Parathyroid adenoma (tissue), 2 donors: ENCODE results near the gene SRP72.
"Not testable (repeated sequence)": the region's sequence is repeated elsewhere in the genome, so short reads cannot be mapped to it uniquely, and the experiment has no call there.

Source experiments
- H2AFZ ChIP-seq: fragments of 300-600 bp; sonication (generic); one replicate; pipeline ENCODE4 v1.7.0; 2017; ENCODE audit warnings: antibody characterized with exemption, mild to moderate bottlenecking
- H3K27ac ChIP-seq: fragments of 300-600 bp; sonication (generic); one replicate; pipeline ENCODE4 v1.7.0; 2017
- H3K27me3 ChIP-seq: fragments of 300-600 bp; sonication (generic); one replicate; pipeline ENCODE4 v1.7.0; 2017; ENCODE audit warnings: low read length; ENCODE audit not compliant: control insufficient read depth, insufficient read depth
- H3K36me3 ChIP-seq: fragments of 300-600 bp; sonication (generic); one replicate; pipeline ENCODE4 v1.7.0; 2017; ENCODE audit warnings: low read length; ENCODE audit not compliant: control insufficient read depth, insufficient read depth
- H3K4me1 ChIP-seq: fragments of 300-600 bp; sonication (generic); one replicate; pipeline ENCODE4 v1.7.0; 2017; ENCODE audit warnings: control low read depth
- H3K4me2 ChIP-seq: fragments of 300-600 bp; sonication (generic); one replicate; pipeline ENCODE4 v1.7.0; 2017; ENCODE audit warnings: low read length
- H3K4me3 ChIP-seq: fragments of 300-600 bp; sonication (generic); one replicate; pipeline ENCODE4 v1.7.0; 2017; ENCODE audit warnings: low read depth, low read length
- H3K79me2 ChIP-seq: fragments of 300-600 bp; sonication (generic); one replicate; pipeline ENCODE4 v1.7.0; 2017; ENCODE audit warnings: control low read depth
- H3K9ac ChIP-seq: fragments of 300-600 bp; sonication (generic); one replicate; pipeline ENCODE4 v1.7.0; 2017; ENCODE audit warnings: mild to moderate bottlenecking
- H3K9me3 ChIP-seq: fragments of 300-600 bp; sonication (generic); one replicate; pipeline ENCODE4 v1.7.0; 2017; ENCODE audit warnings: low read length; ENCODE audit not compliant: control insufficient read depth
- TF ChIP-seq, protein P1 (sequence below): fragments of 300-600 bp; sonication (generic); IDR thresholded peaks from one replicate; pipeline ENCODE4 v1.7.0; 2017; ENCODE audit warnings: antibody characterized with exemption, mild to moderate bottlenecking
- donor health status: primary hyperparathyroidism.

Gene SRP72

GRCh38 chr4:56445699-56446098, 21.7 kb upstream of the SRP72 start:
- H3K36me3 ChIP-seq = no peaks in the 10 kb centered on the region

GRCh38 chr4:56448301-56448700, 19.1 kb upstream of the SRP72 start:
- Histone ChIP-seq H3K4me1 (no peaks in the 10 kb centered on the region), H3K4me2 (no peak overlapping the region), H3K4me3 (no peak overlapping the region), H3K36me3 (no peaks in the 10 kb centered on the region), H3K9ac (no peak overlapping the region), H3K79me2 (no peaks in the 10 kb centered on the region), H3K27ac (no peak overlapping the region), H2AFZ (no peak overlapping the region), H3K9me3 (no peaks in the 10 kb centered on the region), H3K27me3 (no peaks in the 10 kb centered on the region)
- TF ChIP-seq, protein P1, sequence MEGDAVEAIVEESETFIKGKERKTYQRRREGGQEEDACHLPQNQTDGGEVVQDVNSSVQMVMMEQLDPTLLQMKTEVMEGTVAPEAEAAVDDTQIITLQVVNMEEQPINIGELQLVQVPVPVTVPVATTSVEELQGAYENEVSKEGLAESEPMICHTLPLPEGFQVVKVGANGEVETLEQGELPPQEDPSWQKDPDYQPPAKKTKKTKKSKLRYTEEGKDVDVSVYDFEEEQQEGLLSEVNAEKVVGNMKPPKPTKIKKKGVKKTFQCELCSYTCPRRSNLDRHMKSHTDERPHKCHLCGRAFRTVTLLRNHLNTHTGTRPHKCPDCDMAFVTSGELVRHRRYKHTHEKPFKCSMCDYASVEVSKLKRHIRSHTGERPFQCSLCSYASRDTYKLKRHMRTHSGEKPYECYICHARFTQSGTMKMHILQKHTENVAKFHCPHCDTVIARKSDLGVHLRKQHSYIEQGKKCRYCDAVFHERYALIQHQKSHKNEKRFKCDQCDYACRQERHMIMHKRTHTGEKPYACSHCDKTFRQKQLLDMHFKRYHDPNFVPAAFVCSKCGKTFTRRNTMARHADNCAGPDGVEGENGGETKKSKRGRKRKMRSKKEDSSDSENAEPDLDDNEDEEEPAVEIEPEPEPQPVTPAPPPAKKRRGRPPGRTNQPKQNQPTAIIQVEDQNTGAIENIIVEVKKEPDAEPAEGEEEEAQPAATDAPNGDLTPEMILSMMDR = no peak

More at GRCh38 chr4:56445699-56446098, 21.7 kb upstream of the SRP72 start:
- no peaks in the 10 kb centered on the region for H3K27me3 ChIP-seq
- H3K9ac ChIP-seq = no peak overlapping the region
- no peak overlapping the region for H3K27ac ChIP-seq
- no peaks in the 10 kb centered on the region for H3K4me1 ChIP-seq
- H3K79me2 ChIP-seq = no peaks in the 10 kb centered on the region
- H3K9me3 ChIP-seq = no peaks in the 10 kb centered on the region
- H3K4me3 ChIP-seq = no peak overlapping the region
- TF ChIP-seq, protein P1 = no peak
- H2AFZ ChIP-seq = no peak overlapping the region
- no peak overlapping the region for H3K4me2 ChIP-seq

DNA sequence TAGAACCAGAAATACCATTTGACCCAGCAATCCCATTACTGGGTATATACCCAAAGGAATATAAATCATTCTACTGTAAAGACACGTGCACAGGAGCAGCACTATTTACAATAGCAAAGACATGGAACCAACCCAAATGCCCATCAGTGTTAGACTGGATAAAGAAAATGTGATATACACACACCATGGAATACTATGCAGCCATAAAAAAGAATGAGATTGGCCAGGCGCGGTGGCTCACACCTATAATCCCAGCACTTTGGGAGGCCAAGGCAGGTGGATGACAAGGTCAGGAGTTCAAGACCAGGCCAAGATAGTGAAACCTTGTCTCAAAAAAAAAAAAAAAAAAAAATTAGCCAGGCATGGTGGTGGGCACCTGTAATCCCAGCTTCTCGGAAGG, 17.9 kb upstream of the SRP72 start:
- not testable (repeated sequence) for H3K9ac ChIP-seq, H3K27ac ChIP-seq, H3K27me3 ChIP-seq, H2AFZ ChIP-seq, H3K4me1 ChIP-seq, H3K36me3 ChIP-seq, H3K9me3 ChIP-seq, H3K4me3 ChIP-seq, H3K79me2 ChIP-seq, H3K4me2 ChIP-seq

DNA sequence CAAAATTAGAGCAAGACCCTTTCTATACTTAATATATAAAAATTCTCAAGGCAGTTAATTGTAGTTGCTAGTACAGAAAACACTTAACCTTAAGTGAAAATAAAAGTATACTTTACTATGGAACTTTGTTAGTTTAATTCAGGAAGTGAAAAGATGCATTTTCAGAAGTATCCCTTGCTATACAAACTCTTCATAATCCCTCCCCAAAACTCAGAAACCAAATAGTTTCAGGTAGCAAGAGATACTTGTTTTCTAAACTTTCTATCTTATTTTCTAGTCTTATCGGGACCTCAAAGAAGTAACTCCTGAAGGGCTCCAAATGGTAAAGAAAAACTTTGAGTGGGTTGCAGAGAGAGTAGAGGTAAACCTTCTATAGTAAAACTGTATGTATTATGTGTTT, 17.1 kb upstream of the SRP72 start:
- TF ChIP-seq, protein P1 = no peak
- Histone ChIP-seq H3K4me3 (no peak overlapping the region), H3K4me2 (no peak overlapping the region), H3K9ac (no peak overlapping the region), H3K9me3 (no peaks in the 10 kb centered on the region), H3K36me3 (no peaks in the 10 kb centered on the region), H3K27me3 (no peaks in the 10 kb centered on the region), H3K79me2 (no peaks in the 10 kb centered on the region), H3K27ac (no peak overlapping the region), H2AFZ (no peak overlapping the region), H3K4me1 (no peaks in the 10 kb centered on the region)

DNA sequence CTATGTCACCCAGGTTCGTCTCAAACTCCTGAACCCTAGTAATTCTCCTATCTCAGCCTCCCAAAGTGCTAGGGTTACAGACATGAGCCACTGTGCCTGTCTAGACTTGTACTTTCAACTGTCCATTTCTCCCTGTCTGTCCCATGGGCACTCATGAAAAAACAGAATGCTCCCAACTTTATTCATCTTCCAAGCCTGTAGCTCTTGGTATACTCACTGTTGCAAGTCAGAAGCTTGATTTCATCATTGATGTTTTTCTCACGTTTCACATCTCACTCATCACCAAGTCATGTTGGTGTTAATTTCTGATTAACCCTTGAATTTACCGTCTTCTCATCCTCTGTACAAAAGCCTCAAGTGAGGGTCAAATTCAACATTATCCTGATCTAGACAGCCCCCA, 7.3 kb upstream of the SRP72 start:
- Histone ChIP-seq H3K9ac (no peak overlapping the region), H2AFZ (no peak overlapping the region), H3K4me2 (no peak overlapping the region), H3K36me3 (no peaks in the 10 kb centered on the region), H3K27ac (no peak overlapping the region), H3K4me1 (no peaks in the 10 kb centered on the region), H3K27me3 (no peaks in the 10 kb centered on the region), H3K79me2 (no peaks in the 10 kb centered on the region), H3K4me3 (no peak overlapping the region), H3K9me3 (no peaks in the 10 kb centered on the region)
- TF ChIP-seq, protein P1 = no peak
